GM23338 (cell line): ENCODE data around the gene OR52D1. TPM values are rescaled to one million over a fixed set of nuclear protein-coding genes. Genes with fewer than 3 reads are reported as not detected.

Source experiments
- ATAC-seq: fragments of 200-7000 bp; cut with Tn5 transposase; 3 replicates; pipeline ENCODE4 v1.9.1; 2020
- DNase-seq: peaks from one replicate; pipeline ENCODE4 v3.0.0-alpha.2; 2015; ENCODE audit warnings: low spot score
- H2AFZ ChIP-seq: fragments of 200-600 bp; sonication (generic); 2 replicates; pipeline ENCODE4 v1.8.0; 2016; ENCODE audit warnings: antibody characterized with exemption, mild to moderate bottlenecking, moderate library complexity
- H3F3A ChIP-seq: fragments of 200-600 bp; sonication (generic); replicated peaks from 2 replicates; pipeline ENCODE4 v1.8.0; 2017; ENCODE audit warnings: antibody characterized with exemption, mixed run types, low read depth
- H3K27ac ChIP-seq: fragments of 200-600 bp; sonication (generic); 2 replicates; pipeline ENCODE4 v1.6.1; 2016; ENCODE audit warnings: low read depth
- H3K27me3 ChIP-seq: fragments of 200-600 bp; sonication (generic); 2 replicates; pipeline ENCODE4 v1.8.0; 2016; ENCODE audit warnings: mild to moderate bottlenecking, mixed run types, moderate library complexity; ENCODE audit not compliant: insufficient read depth
- H3K36me3 ChIP-seq: fragments of 200-600 bp; sonication (generic); 2 replicates; pipeline ENCODE4 v1.8.0; 2016; ENCODE audit warnings: mild to moderate bottlenecking; ENCODE audit not compliant: insufficient read depth
- H3K4me1 ChIP-seq: fragments of 200-600 bp; sonication (generic); 2 replicates; pipeline ENCODE4 v1.8.0; 2016; ENCODE audit warnings: mild to moderate bottlenecking, moderate library complexity; ENCODE audit not compliant: insufficient read depth
- H3K4me2 ChIP-seq: fragments of 200-600 bp; sonication (generic); 2 replicates; pipeline ENCODE4 v1.7.1; 2017; ENCODE audit warnings: mixed run types
- H3K4me3 ChIP-seq: fragments of 200-600 bp; sonication (generic); 2 replicates; pipeline ENCODE4 v1.6.1; 2016; ENCODE audit warnings: mixed run types
- H3K79me2 ChIP-seq: fragments of 200-600 bp; sonication (generic); replicated peaks from 2 replicates; pipeline ENCODE4 v1.8.0; 2017; ENCODE audit warnings: mild to moderate bottlenecking; ENCODE audit not compliant: insufficient read depth
- H3K9me2 ChIP-seq: fragments of 200-600 bp; sonication (generic); 2 replicates; pipeline ENCODE4 v1.8.0; 2017; ENCODE audit not compliant: insufficient read depth
- H4K20me1 ChIP-seq: fragments of 200-600 bp; sonication (generic); replicated peaks from 2 replicates; pipeline ENCODE4 v1.8.0; 2017; ENCODE audit warnings: mild to moderate bottlenecking; ENCODE audit not compliant: insufficient read depth
- H3K27ac Mint-ChIP-seq: 2 replicates; pipeline ENCODE4 v1.8.0; 2020; ENCODE audit warnings: inconsistent platforms, mild to moderate bottlenecking, moderate library complexity, mixed read lengths
- H3K27me3 Mint-ChIP-seq: 3 replicates; pipeline ENCODE4 v1.8.0; 2022; ENCODE audit warnings: low read depth, mild to moderate bottlenecking, moderate library complexity, mixed read lengths, inconsistent platforms; ENCODE audit not compliant: insufficient read depth, poor library complexity
- H3K36me3 Mint-ChIP-seq: 3 replicates; pipeline ENCODE4 v1.8.0; 2021; ENCODE audit warnings: low read depth, mild to moderate bottlenecking, inconsistent platforms, moderate library complexity, mixed read lengths
- H3K4me1 Mint-ChIP-seq: 3 replicates; pipeline ENCODE4 v1.8.0; 2020; ENCODE audit warnings: mild to moderate bottlenecking, inconsistent platforms, mixed read lengths
- H3K4me3 Mint-ChIP-seq: 3 replicates; pipeline ENCODE4 v1.8.0; 2021; ENCODE audit warnings: moderate library complexity, mild to moderate bottlenecking, inconsistent platforms, mixed read lengths
- H3K9me3 Mint-ChIP-seq: 3 replicates; pipeline ENCODE4 v1.8.0; 2020; ENCODE audit warnings: moderate library complexity, mild to moderate bottlenecking, inconsistent platforms, mixed read lengths
- CREB1 ChIP-seq: fragments of 250-450 bp; sonication (Bioruptor Pico); IDR thresholded peaks from 2 replicates; pipeline ENCODE4 v1.5.0; 2020; ENCODE audit warnings: low read depth, mild to moderate bottlenecking, moderate library complexity
- CTCF ChIP-seq, 2 experiments: fragments of 200-600 bp in 1 of 2; sonication (generic) in 1 of 2; conservative IDR thresholded peaks; 2 replicates each; pipeline versions ENCODE4 v1.5.1 to v1.6.1; 2016 to 2017; ENCODE audit warnings: antibody characterized with exemption in 2 of 2, low read depth in 2 of 2, mild to moderate bottlenecking in 2 of 2, moderate library complexity in 1 of 2
- EZH2 ChIP-seq: fragments of 200-600 bp; sonication (generic); IDR thresholded peaks from one replicate; pipeline ENCODE4 v1.8.0; 2017; ENCODE audit warnings: antibody characterized with exemption, mild to moderate bottlenecking, low read depth; ENCODE audit not compliant: unreplicated experiment
- EZH2phosphoT487 ChIP-seq: fragments of 200-600 bp; sonication (generic); IDR thresholded peaks from one replicate; pipeline ENCODE4 v1.8.1; 2018; ENCODE audit warnings: antibody characterized with exemption; ENCODE audit not compliant: unreplicated experiment
- JUNB ChIP-seq: IDR thresholded peaks from one replicate; pipeline ENCODE4 v1.6.1; 2016; ENCODE audit warnings: antibody characterized with exemption; ENCODE audit not compliant: unreplicated experiment
- NANOG ChIP-seq: IDR thresholded peaks from 2 replicates; pipeline ENCODE4 v1.6.1; 2016; ENCODE audit warnings: antibody characterized with exemption, borderline replicate concordance
- POLR2AphosphoS5 ChIP-seq: IDR thresholded peaks from 2 replicates; pipeline ENCODE4 v1.6.1; 2016; ENCODE audit warnings: antibody characterized with exemption, low read depth
- REST ChIP-seq: IDR thresholded peaks from one replicate; pipeline ENCODE4 v1.6.1; 2018; ENCODE audit warnings: antibody characterized with exemption; ENCODE audit not compliant: unreplicated experiment
- STAT1 ChIP-seq: IDR thresholded peaks from one replicate; pipeline ENCODE4 v1.6.1; 2016; ENCODE audit warnings: antibody characterized with exemption; ENCODE audit not compliant: unreplicated experiment
- ZNF114 ChIP-seq: fragments of 250-450 bp; sonication (Bioruptor Pico); IDR thresholded peaks from 2 replicates; pipeline ENCODE4 v1.5.0; 2020; ENCODE audit warnings: mild to moderate bottlenecking, moderate library complexity
- ZNF331 ChIP-seq: fragments of 250-450 bp; sonication (Bioruptor Pico); IDR thresholded peaks from 2 replicates; pipeline ENCODE4 v1.5.0; 2020; ENCODE audit warnings: low read depth, mild to moderate bottlenecking, moderate library complexity
- polyA plus RNA-seq: library from polyadenylated mRNA; unstranded; fragments of >200 nt; fragmentation: Nextera tagmentation; extraction: Ambion mirVana; gene quantifications from 2 replicates; pipeline ENCODE4 v1.2.1, GENCODE V29; 2016
- total RNA-seq: library from RNA; depleted of rRNA; stranded (reverse); fragments of >200 nt; shearing (Covaris generic); gene quantifications from 2 replicates; pipeline ENCODE4 v1.2.3, GENCODE V29; 2014

The OR52D1 gene
- total and polyA plus RNA-seq, 2 experiments from 2014 or later = not detected

- H3K79me2 ChIP-seq = no peaks in the 10 kb centered on the region
- no peaks in the 10 kb centered on the region for H3K4me1 ChIP-seq
- H3K4me3 ChIP-seq = no peak overlapping the region
- H3K9me2 ChIP-seq = peaks cover 3% of the 10 kb centered on the region; the same call in 1 of the 2 replicates
- Mint-ChIP-seq H3K4me3 (no peak overlapping the region), H3K36me3 (no peaks in the 10 kb centered on the region), H3K27ac (no peak overlapping the region), H3K27me3 (no peaks in the 10 kb centered on the region), H3K4me1 (no peaks in the 10 kb centered on the region), H3K9me3 (no peaks in the 10 kb centered on the region)
- no peaks in the 10 kb centered on the region for H4K20me1 ChIP-seq
- no peaks in the 10 kb centered on the region for H3K36me3 ChIP-seq
- H3K27ac ChIP-seq = no peak overlapping the region
- H3K4me2 ChIP-seq = no peak overlapping the region
- TF ChIP-seq EZH2 (no peak), CREB1 (CRISPR knock-in tag) (no peak), ZNF331 (CRISPR knock-in tag) (no peak), CTCF (conservative IDR thresholded peaks at IDR 0.05; ENCODE audit: low read depth in 2 of 2) (no peak), STAT1 (no peak), EZH2phosphoT487 (no peak), REST (no peak), NANOG (no peak), ZNF114 (CRISPR knock-in tag) (no peak), JUNB (no peak)
- no peaks in the 10 kb centered on the region for H3K27me3 ChIP-seq
- no peak for DNase-seq
- no peak overlapping the region for H2AFZ ChIP-seq
- no peak for ATAC-seq
- no peaks in the 10 kb centered on the region for H3F3A ChIP-seq
Observed at GRCh38 chr11:5489576-5490357, 1.3 kb downstream of the OR52D1 start.

GRCh38 chr11:5499671-5500070 lies 11.2 kb downstream of the OR52D1 start:
- Histone ChIP-seq H4K20me1 (no peaks in the 10 kb centered on the region), H3K9me2 (0 out of 2 replicates have a peak, but pooled peaks cover 4% of the 10 kb centered on the region), H3K27ac (no peak overlapping the region), H3K27me3 (no peaks in the 10 kb centered on the region), H3K4me1 (no peaks in the 10 kb centered on the region), H3K4me2 (no peak overlapping the region), H3F3A (no peaks in the 10 kb centered on the region), H3K4me3 (no peak overlapping the region), H3K36me3 (no peaks in the 10 kb centered on the region), H2AFZ (no peak overlapping the region), H3K79me2 (no peaks in the 10 kb centered on the region)
- Mint-ChIP-seq H3K27ac (no peak overlapping the region), H3K9me3 (no peaks in the 10 kb centered on the region), H3K36me3 (no peaks in the 10 kb centered on the region), H3K4me1 (peaks cover 5% of the 10 kb centered on the region; the same call in 2 of the 3 replicates), H3K27me3 (peaks cover 4% of the 10 kb centered on the region), H3K4me3 (no peak overlapping the region)
- ATAC-seq (no peak), DNase-seq (no peak)
- TF ChIP-seq REST = no peak
- no peak for TF ChIP-seq ZNF331 (CRISPR knock-in tag)
- no peak for TF ChIP-seq STAT1
- TF ChIP-seq EZH2phosphoT487 = no peak
- no peak for TF ChIP-seq ZNF114 (CRISPR knock-in tag)
- TF ChIP-seq CREB1 (CRISPR knock-in tag) = no peak
- no peak for TF ChIP-seq POLR2AphosphoS5
- no peak for TF ChIP-seq CTCF (conservative IDR thresholded peaks at IDR 0.05; ENCODE audit: low read depth in 2 of 2)
